GM12878 (cell line): Measurements from ENCODE around the gene DDX52. TPM values are rescaled to one million over a fixed set of nuclear protein-coding genes. Genes with fewer than 3 reads are reported as not detected.

Source experiments
- ATF2 ChIP-seq: IDR thresholded peaks from 2 replicates; pipeline ENCODE4 v1.6.1; 2012; ENCODE audit warnings: low read length, inconsistent platforms
- ATF7 ChIP-seq: fragments of 450-650 bp; IDR thresholded peaks from 2 replicates; pipeline ENCODE4 v1.6.1; 2016; ENCODE audit warnings: low read depth, mild to moderate bottlenecking
- BCL3 ChIP-seq: IDR thresholded peaks from 2 replicates; pipeline ENCODE4 v1.6.1; 2011; ENCODE audit warnings: borderline replicate concordance, low read depth, mild to moderate bottlenecking, moderate library complexity, low read length; ENCODE audit not compliant: insufficient read depth, poor library complexity, severe bottlenecking
- CREM ChIP-seq: IDR thresholded peaks from 2 replicates; pipeline ENCODE4 v1.6.1; 2014; ENCODE audit warnings: antibody characterized with exemption, low read depth
- CUX1 ChIP-seq: IDR thresholded peaks from 2 replicates; pipeline ENCODE4 v1.6.1; 2012; ENCODE audit warnings: improper control_type of control experiment, low read depth, low read length; ENCODE audit not compliant: insufficient replicate concordance
- E2F4 ChIP-seq: IDR thresholded peaks from 2 replicates; pipeline ENCODE4 v1.6.1; 2012; ENCODE audit warnings: low read depth, low read length, improper control_type of control experiment
- FOXK2 ChIP-seq: fragments of 450-650 bp; IDR thresholded peaks from 2 replicates; pipeline ENCODE4 v1.6.1; 2017; ENCODE audit warnings: mild to moderate bottlenecking, moderate library complexity
- NBN ChIP-seq: fragments of 450-650 bp; IDR thresholded peaks from 2 replicates; pipeline ENCODE4 v1.6.1; 2016
- PAX8 ChIP-seq: fragments of 450-650 bp; IDR thresholded peaks from 2 replicates; pipeline ENCODE4 v1.6.1; 2017; ENCODE audit warnings: mild to moderate bottlenecking, moderate library complexity
- PML ChIP-seq: IDR thresholded peaks from 2 replicates; pipeline ENCODE4 v1.6.1; 2012; ENCODE audit warnings: low read length, inconsistent platforms
- REST ChIP-seq: IDR thresholded peaks from 2 replicates; pipeline ENCODE4 v1.6.1; 2012; ENCODE audit warnings: mild to moderate bottlenecking, low read depth, low read length
- SIX5 ChIP-seq: IDR thresholded peaks from 2 replicates; pipeline ENCODE4 v1.6.1; 2011; ENCODE audit warnings: mild to moderate bottlenecking, low read depth, low read length, moderate library complexity; ENCODE audit not compliant: severe bottlenecking
- SP1 ChIP-seq: IDR thresholded peaks from one replicate; pipeline ENCODE4 v1.6.1; 2011; ENCODE audit warnings: low read depth, low read length
- TCF7 ChIP-seq: IDR thresholded peaks from 2 replicates; pipeline ENCODE4 v1.6.1; 2014; ENCODE audit warnings: antibody characterized with exemption, borderline replicate concordance
- USF1 ChIP-seq: IDR thresholded peaks from 2 replicates; pipeline ENCODE4 v1.6.1; 2011; ENCODE audit warnings: borderline replicate concordance, low read depth, mild to moderate bottlenecking, moderate library complexity, mixed read lengths, low read length; ENCODE audit not compliant: insufficient read depth; ENCODE audit errors: extremely low read length
- polyA plus RNA-seq, 11 experiments: library from polyadenylated mRNA; depleted of rRNA in 4 of 11; unstranded in 6 of 11; stranded (reverse) in 5 of 11; fragments of >200 nt; fragmentation: Nextera tagmentation in 4 of 11; fragmentation: Illumina TruSeq in 1 of 11; extraction: Ambion mirVana in 4 of 11; extraction: Trizol in 1 of 11; gene quantifications; 1 replicate in 1 of 11; 2 replicates in 10 of 11; pipeline versions ENCODE4 v1.2.1 to v1.2.3, GENCODE V29; 2011 to 2016; ENCODE audit warnings: inconsistent platforms in 2 of 11, missing spikeins in 2 of 11, low read depth in 1 of 11
- total RNA-seq, 4 experiments: library from RNA; depleted of rRNA in 3 of 4; stranded (reverse); fragments of >200 nt in 3 of 4; fragmentation: Illumina TruSeq in 1 of 4; extraction: Trizol in 1 of 4; gene quantifications; 2 replicates each; pipeline versions ENCODE4 v1.2.1 to v1.2.3, GENCODE V29; 2013 to 2021

The DDX52 gene
- total and polyA plus RNA-seq, 10 of the 15 experiments (the other 5 are each of a cell fraction or from before 2014, with no cell fraction given): 14.8 to 49.7 (median 26.3) TPM

- peak; percentile 100 for TF ChIP-seq USF1
- no peak for TF ChIP-seq NBN
- TF ChIP-seq SIX5: peak; percentile 28
- TF ChIP-seq CUX1: peak; percentile 7
- peak; percentile 94 for TF ChIP-seq BCL3
- TF ChIP-seq SP1: peak; percentile 66
- TF ChIP-seq PML: peak; percentile 88
- TF ChIP-seq E2F4: no peak
- TF ChIP-seq FOXK2: no peak
- no peak for TF ChIP-seq PAX8
- peak; percentile 37; the same call in 1 of the 2 replicates for TF ChIP-seq REST
- no peak for TF ChIP-seq TCF7
- no peak for TF ChIP-seq CREM
- TF ChIP-seq ATF7: no peak
- no peak for TF ChIP-seq ATF2
Measured at GRCh38 chr17:37609170-37610040, 33.8 kb downstream of the DDX52 start, which contains the start of gene SYNRG (continued).
